Pancreas (tissue), 10 donors: Measurements from ENCODE around the gene TBX18. TPM values are rescaled to one million over a fixed set of nuclear protein-coding genes. Genes with fewer than 3 reads are reported as not detected.
A peak's percentile ranks its signal among the peaks of the same experiment; 100 is the strongest.

Source experiments
- ATAC-seq, 4 donors: fragments of 200-7000 bp; cut with Tn5 transposase; one replicate each; pipeline versions ENCODE4 v1.8.0 to v1.9.1; 2020; ENCODE audit warnings: mild to moderate bottlenecking in 4 of 4, moderate library complexity in 4 of 4
- DNase-seq, 6 donors: peaks; one replicate each; pipeline ENCODE4 v3.0.0-alpha.2; 2020
- FAIRE-seq: peaks from 2 replicates; lab custom pipeline; 2012; peaks lifted over from hg19 to GRCh38; lab: Jason Lieb, UNC
- H3K27ac ChIP-seq, 4 donors: fragments of 200-600 bp; sonication (generic); 1 replicate in 3 of 4; 2 replicates in 1 of 4; pipeline versions ENCODE4 v1.5.0 to v1.8.0; 2020
- H3K27me3 ChIP-seq, 4 donors: fragments of 200-600 bp; one replicate each; pipeline ENCODE4 v1.8.0; 2021
- H3K36me3 ChIP-seq, 3 donors: fragments of 200-600 bp; sonication (generic) in 1 of 3; one replicate each; pipeline versions ENCODE4 v1.5.0 to v1.8.0; 2020 to 2021
- H3K4me1 ChIP-seq, 3 donors: fragments of 200-600 bp; one replicate each; pipeline ENCODE4 v1.8.0; 2021
- H3K4me3 ChIP-seq, 4 donors: fragments of 200-600 bp; sonication (generic) in 2 of 4; one replicate each; pipeline versions ENCODE4 v1.5.0 to v1.8.0; 2020 to 2021
- H3K9me3 ChIP-seq, 4 donors: fragments of 200-600 bp; one replicate each; pipeline ENCODE4 v1.8.0; 2021
- CTCF ChIP-seq, 4 donors: fragments of 200-600 bp; sonication (generic) in 3 of 4; IDR thresholded peaks; one replicate each; pipeline versions ENCODE4 v1.5.0 to v1.8.0; 2021; ENCODE audit warnings: antibody characterized with exemption in 4 of 4
- WGBS, 2 donors: extraction: QIAGEN DNeasy Blood & Tissue Kit; methylation state at CpG; one replicate each; pipeline ENCODE4 v1.1.7; 2013; 5-methylcytosine and 5-hydroxymethylcytosine counted together
- intact Hi-C, 3 donors: fragments of 100-400 bp; cut with DNase I; formaldehyde crosslinking; loops; one replicate each; pipeline versions ENCODE4 v1.11.1 to v1.14.2; 2022
- polyA plus RNA-seq, 2 donors: library from polyadenylated mRNA; stranded (reverse); fragments of 200-250 nt; gene quantifications; one replicate each; pipeline ENCODE4 v1.2.3, GENCODE V29; 2013
- total RNA-seq, 6 donors: library from RNA; stranded (reverse); fragmentation: NEBNext Ultra II Directional in 4 of 6; extraction: Animal tissue kit (Norgen Biotek cat#: 25700) in 4 of 6; gene quantifications; one replicate each; pipeline versions ENCODE4 v1.2.1 to v1.2.4, GENCODE V29; 2021 to 2023
- donor health status: healthy with polysubstance abuse.
- donor health status: DM: no; HTN: no; CAD: no; lungs with moderate emphysema.
- donor health status: DM: no; HTN: no; CAD: no.
- donor health status: control.
- donor health status: control.
- donor health status: Bipolar disorder and iron deficiency.
- donor health status: DM: yes; HTN: yes; CAD: no.
- donor health status: DM: no; HTN: no; CAD: no.
- donor health status: DM: no; HTN: no; CAD: no.
- donor health status: DM: yes; HTN: yes; CAD: no.

Gene TBX18
- total and polyA plus RNA-seq, 8 donors: 0.08 to 0.84 (median 0.52) TPM; not detected in 1

GRCh38 chr6:84691978-84692623 lies 72.3 kb downstream of the TBX18 start:
- FAIRE-seq: no peak
- WGBS, 2 donors: 56 to 80% methylated on average over 2 of the region's 2 CpGs
- H3K4me3 ChIP-seq: no peak overlapping the region

GRCh38 chr6:84688141-84688873 lies 76.1 kb downstream of the TBX18 start:
- H3K27ac ChIP-seq: no peak overlapping the region
- ATAC-seq: no peak
- FAIRE-seq: no peak
- 32 to 41% methylated on average over 7 of the region's 7 CpGs for WGBS, 2 donors
- intact Hi-C loops: no loop called here
- H3K4me1 ChIP-seq: no peaks in the 10 kb centered on the region
- H3K27me3 ChIP-seq: no peaks in the 10 kb centered on the region
- no peak overlapping the region for H3K4me3 ChIP-seq
- no peaks in the 10 kb centered on the region for H3K36me3 ChIP-seq
- no peak for TF ChIP-seq CTCF (IDR thresholded peaks at IDR 0.05)
- no peak for DNase-seq
- no peaks in the 10 kb centered on the region for H3K9me3 ChIP-seq

More at GRCh38 chr6:84691978-84692623, 72.3 kb downstream of the TBX18 start:
- Histone ChIP-seq H3K27me3 (no peaks in the 10 kb centered on the region), H3K4me1 (no peaks in the 10 kb centered on the region), H3K27ac (no peak overlapping the region), H3K36me3 (no peaks in the 10 kb centered on the region), H3K9me3 (no peaks in the 10 kb centered on the region)
- DNase-seq (no peak), ATAC-seq (no peak)
- TF ChIP-seq CTCF (IDR thresholded peaks at IDR 0.05): no peak
- intact Hi-C loops: no loop called here

GRCh38 chr6:84687431-84687830 lies 77.0 kb downstream of the TBX18 start:
- WGBS, 2 donors: 59 to 69% methylated on average over 7 of the region's 7 CpGs

GRCh38 chr6:84685983-84686584 lies 78.3 kb downstream of the TBX18 start:
- H3K27me3 ChIP-seq: no peaks in the 10 kb centered on the region
- peak in 1 of 4 donors; percentile 18 for TF ChIP-seq CTCF (IDR thresholded peaks at IDR 0.05)
- WGBS, 2 donors: 58 to 63% methylated on average over 3 of the region's 3 CpGs

More at GRCh38 chr6:84687431-84687830, 77.0 kb downstream of the TBX18 start:
- no peak for ATAC-seq
- no peak for FAIRE-seq
- Histone ChIP-seq H3K4me1 (no peaks in the 10 kb centered on the region), H3K27ac (no peak overlapping the region), H3K4me3 (no peak overlapping the region), H3K27me3 (no peaks in the 10 kb centered on the region), H3K9me3 (no peaks in the 10 kb centered on the region), H3K36me3 (no peaks in the 10 kb centered on the region)
- no peak for TF ChIP-seq CTCF (IDR thresholded peaks at IDR 0.05)
- intact Hi-C loops: no loop called here
- DNase-seq: no peak

More at GRCh38 chr6:84685983-84686584, 78.3 kb downstream of the TBX18 start:
- FAIRE-seq (no peak), DNase-seq (no peak), ATAC-seq (no peak)
- H3K4me1 ChIP-seq: no peaks in the 10 kb centered on the region
- H3K36me3 ChIP-seq: no peaks in the 10 kb centered on the region
- H3K4me3 ChIP-seq: no peak overlapping the region
- no peak overlapping the region for H3K27ac ChIP-seq
- H3K9me3 ChIP-seq: no peaks in the 10 kb centered on the region
- intact Hi-C loops: no loop called here
